BJ (cell line): ENCODE measurements around the gene ING4. TPM values are rescaled to one million over a fixed set of nuclear protein-coding genes. Genes with fewer than 3 reads are reported as not detected.

Source experiments
- CTCF ChIA-PET: fragments of 350-600 bp; formaldehyde crosslinking; extraction: SDS; loops from one replicate; lab custom pipeline; 2021; ENCODE audit warnings: antibody characterized with exemption, inconsistent platforms; lab: Yijun Ruan, JAX
- POLR2A ChIA-PET: fragments of 300-600 bp; sonication (Branson Sonifier 250); formaldehyde crosslinking; extraction: SDS; loops from one replicate; lab custom pipeline; 2021; ENCODE audit warnings: antibody characterized with exemption; lab: Charles Lee
- DNase-seq: peaks from one replicate; pipeline ENCODE4 v3.0.0-alpha.2; 2011; ENCODE audit warnings: low read depth
- H3K27me3 ChIP-seq: 2 replicates; pipeline ENCODE4 v1.6.0; 2011; ENCODE audit warnings: low read length; ENCODE audit not compliant: control insufficient read depth, insufficient read depth
- H3K36me3 ChIP-seq: 2 replicates; pipeline ENCODE4 v1.5.1; 2011; ENCODE audit warnings: low read length; ENCODE audit not compliant: control insufficient read depth, insufficient read depth
- H3K4me3 ChIP-seq: 2 replicates; pipeline ENCODE4 v1.5.1; 2011; ENCODE audit warnings: low read depth, mild to moderate bottlenecking, control low read depth, low read length
- polyA plus RNA-seq: library from polyadenylated mRNA; depleted of rRNA; stranded (reverse); fragments of >200 nt; gene quantifications from 2 replicates; pipeline ENCODE4 v1.2.3, GENCODE V29; 2011
- TF ChIP-seq, protein P1 (sequence below): IDR thresholded peaks from 2 replicates; pipeline ENCODE4 v1.5.1; 2011; ENCODE audit warnings: low read depth, mild to moderate bottlenecking, control low read depth, inconsistent platforms, low read length, moderate library complexity; ENCODE audit not compliant: insufficient read depth

The ING4 gene
- polyA plus RNA-seq, 1 experiment, result 43.0 TPM

DNA sequence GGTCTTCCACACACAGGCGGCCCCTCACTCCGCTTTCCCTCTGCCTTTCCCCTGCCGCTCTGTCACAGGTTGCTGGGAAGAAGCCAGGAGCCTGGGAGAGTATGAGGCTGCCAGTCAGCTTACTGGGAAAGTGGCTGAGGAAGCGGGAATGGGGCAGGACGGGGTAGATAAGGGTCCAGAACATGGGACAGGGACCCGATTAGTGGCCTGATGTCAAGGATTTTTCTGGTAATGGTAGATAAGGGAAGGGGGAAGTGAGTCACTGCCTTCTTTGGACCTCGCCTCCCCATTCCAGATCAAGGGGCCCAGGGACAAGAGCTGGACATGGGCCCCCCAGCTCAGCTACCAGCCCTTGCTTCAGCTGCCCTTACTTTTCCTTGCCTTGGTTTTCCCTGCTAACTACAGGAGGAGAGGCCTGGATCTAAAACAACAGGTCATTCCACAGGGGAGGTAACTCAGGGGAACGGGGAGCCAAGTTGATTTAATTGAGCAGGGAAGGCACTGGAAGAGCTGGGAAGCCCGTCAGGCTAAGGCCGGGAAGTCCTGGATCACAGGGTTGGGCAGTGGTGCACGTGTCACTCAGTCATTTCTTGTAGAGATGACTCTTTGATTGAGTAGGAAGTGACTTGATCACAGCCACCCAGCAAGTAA is 23.6 kb downstream of the ING4 start:
- peaks cover 3% of the 10 kb centered on the region for H3K27me3 ChIP-seq
- ChIA-PET CTCF (interaction anchor here (0.9 to 1.0 kb wide), 2 partner anchors 17 to 19 kb away, joined by 3 read pairs; no protein-coding TSS in a partner anchor), POLR2A (interaction anchor here (0.5 kb wide), 1 partner anchor 9 kb away, joined by 3 read pairs; no protein-coding TSS in a partner anchor)
- H3K4me3 ChIP-seq, result no peak overlapping the region
- TF ChIP-seq, protein P1, sequence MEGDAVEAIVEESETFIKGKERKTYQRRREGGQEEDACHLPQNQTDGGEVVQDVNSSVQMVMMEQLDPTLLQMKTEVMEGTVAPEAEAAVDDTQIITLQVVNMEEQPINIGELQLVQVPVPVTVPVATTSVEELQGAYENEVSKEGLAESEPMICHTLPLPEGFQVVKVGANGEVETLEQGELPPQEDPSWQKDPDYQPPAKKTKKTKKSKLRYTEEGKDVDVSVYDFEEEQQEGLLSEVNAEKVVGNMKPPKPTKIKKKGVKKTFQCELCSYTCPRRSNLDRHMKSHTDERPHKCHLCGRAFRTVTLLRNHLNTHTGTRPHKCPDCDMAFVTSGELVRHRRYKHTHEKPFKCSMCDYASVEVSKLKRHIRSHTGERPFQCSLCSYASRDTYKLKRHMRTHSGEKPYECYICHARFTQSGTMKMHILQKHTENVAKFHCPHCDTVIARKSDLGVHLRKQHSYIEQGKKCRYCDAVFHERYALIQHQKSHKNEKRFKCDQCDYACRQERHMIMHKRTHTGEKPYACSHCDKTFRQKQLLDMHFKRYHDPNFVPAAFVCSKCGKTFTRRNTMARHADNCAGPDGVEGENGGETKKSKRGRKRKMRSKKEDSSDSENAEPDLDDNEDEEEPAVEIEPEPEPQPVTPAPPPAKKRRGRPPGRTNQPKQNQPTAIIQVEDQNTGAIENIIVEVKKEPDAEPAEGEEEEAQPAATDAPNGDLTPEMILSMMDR, result no peak
- DNase-seq, result no peak
- H3K36me3 ChIP-seq, result no peaks in the 10 kb centered on the region

DNA sequence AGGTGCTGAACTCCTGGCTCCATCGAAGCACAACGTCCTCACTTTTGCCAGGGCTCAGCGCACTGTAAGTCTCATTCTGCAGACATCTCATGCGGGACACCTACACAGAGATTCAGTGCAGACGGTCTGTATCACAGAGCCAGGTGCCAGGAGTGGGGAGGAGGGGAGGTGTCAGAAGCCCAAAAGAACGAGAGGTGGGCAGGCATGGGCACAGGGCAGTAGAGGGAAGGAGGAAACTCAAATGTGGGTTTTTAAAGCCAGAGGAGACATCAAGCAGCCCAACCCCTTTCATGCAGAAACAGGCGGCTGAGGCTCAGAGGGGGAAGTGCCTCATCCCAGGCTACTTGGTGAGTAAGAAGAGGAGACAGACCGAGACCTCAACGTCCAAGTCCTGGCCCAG is 24.6 kb downstream of the ING4 start:
- CTCF ChIA-PET, result no interaction called here
- no peaks in the 10 kb centered on the region for H3K36me3 ChIP-seq
- peaks cover 3% of the 10 kb centered on the region for H3K27me3 ChIP-seq
- DNase-seq, result no peak
- TF ChIP-seq, protein P1, result no peak
- POLR2A ChIA-PET, result no interaction called here
- H3K4me3 ChIP-seq, result no peak overlapping the region

DNA sequence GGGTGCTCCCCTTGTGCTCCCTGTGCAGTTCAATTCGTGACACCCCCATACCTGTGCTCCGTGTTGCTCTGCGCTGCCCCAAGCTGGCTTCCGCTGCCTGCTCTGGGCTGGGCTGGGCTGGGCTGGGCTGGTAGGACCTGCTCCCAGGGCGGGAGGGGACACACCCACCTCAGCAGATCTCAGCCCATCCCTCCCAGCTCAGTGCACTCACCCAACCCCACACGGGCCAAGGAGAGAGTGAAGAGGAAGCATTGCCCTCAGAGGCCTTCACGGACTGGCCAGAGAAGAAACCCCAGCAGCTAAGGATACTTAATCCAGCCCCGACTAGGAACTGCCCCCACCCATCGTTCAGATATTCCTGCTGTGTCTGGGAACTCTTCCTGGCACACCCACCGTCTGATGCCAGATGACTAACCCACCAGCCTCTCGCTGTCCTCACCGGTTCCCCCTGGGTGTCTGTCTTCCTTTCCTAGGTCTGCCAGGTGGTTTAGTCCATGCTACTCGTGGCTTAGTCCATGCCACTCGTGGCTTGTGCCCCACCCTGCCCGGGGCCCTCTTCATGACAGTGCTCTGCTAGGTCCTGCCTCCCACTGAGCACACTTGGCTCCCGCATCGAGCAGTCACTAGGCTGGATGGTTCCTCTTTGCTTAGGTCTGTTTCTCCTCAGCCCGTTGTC is 26.9 kb downstream of the ING4 start, which contains the start of gene LPAR5:
TSS of gene LPAR5 (minus strand) at position 104 of the 676 bp plus-strand sequence. CDS start 14,711 bp downstream, outside the sequence.
- ChIA-PET CTCF (interaction anchor here (1.6 kb wide), 1 partner anchor 15 kb away, joined by 5 read pairs; no protein-coding TSS in a partner anchor), POLR2A (no interaction called here)
- DNase-seq, result no peak
- TF ChIP-seq, protein P1, result no peak
- peaks cover 3% of the 10 kb centered on the region for H3K27me3 ChIP-seq
- H3K4me3 ChIP-seq, result no peak within 1 kb of the TSS
- H3K36me3 ChIP-seq, result no peaks in the 10 kb centered on the region

DNA sequence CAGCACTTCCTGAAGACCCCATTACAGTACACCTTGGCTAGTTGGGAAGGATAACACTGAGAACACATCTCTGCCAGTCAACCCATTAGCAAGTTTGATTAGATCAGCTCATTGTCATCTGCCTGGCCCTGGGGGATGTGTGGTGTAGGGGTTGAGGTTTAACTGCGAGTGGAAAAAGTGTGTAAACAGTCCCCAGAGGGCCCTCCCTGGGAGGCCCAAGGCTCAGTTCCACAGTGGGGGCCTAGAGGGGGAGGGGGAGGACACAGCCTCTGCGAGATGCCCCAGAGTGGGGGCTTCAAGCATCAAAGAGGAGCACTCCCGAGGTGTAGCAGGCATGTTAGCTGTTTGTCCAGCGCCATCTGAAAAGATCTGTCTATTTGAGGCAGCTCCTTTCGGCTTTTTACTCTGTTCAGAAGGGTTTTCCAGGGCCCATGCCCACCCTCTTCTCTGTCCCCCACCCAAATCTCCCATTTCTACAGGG is 27.5 kb downstream of the ING4 start:
- peaks cover 2% of the 10 kb centered on the region for H3K27me3 ChIP-seq
- DNase-seq, result no peak
- TF ChIP-seq, protein P1, result no peak
- CTCF ChIA-PET, result interaction anchor here (1.6 kb wide), 1 partner anchor 15 kb away, joined by 5 read pairs; no protein-coding TSS in a partner anchor
- H3K36me3 ChIP-seq, result no peaks in the 10 kb centered on the region
- POLR2A ChIA-PET, result no interaction called here
- no peak overlapping the region for H3K4me3 ChIP-seq
